CD4-positive, alpha-beta memory T cell (primary cell): ENCODE results near the gene TBXAS1. TPM values are rescaled to one million over a fixed set of nuclear protein-coding genes. Genes with fewer than 3 reads are reported as not detected.

Source experiments
- CTCF ChIA-PET: fragments of 350-600 bp; sonication (Branson Sonifier 250); formaldehyde crosslinking; loops from one replicate; lab custom pipeline; 2021; ENCODE audit warnings: inconsistent platforms; ENCODE audit not compliant: partially characterized antibody; lab: Charles Lee
- POLR2A ChIA-PET: fragments of 350-600 bp; sonication (Branson Sonifier 250); formaldehyde crosslinking; loops from one replicate; lab custom pipeline; 2021; ENCODE audit not compliant: partially characterized antibody; lab: Charles Lee
- DNase-seq, 5 donors: peaks; one replicate each; pipeline versions ENCODE4 v3.0.0 to v3.0.0-alpha.2; 2020 to 2022; ENCODE audit warnings: mixed read lengths in 1 of 5
- H3K27ac ChIP-seq: one replicate; pipeline ENCODE4 v1.7.0; 2013; ENCODE audit warnings: low read depth, low read length
- H3K27me3 ChIP-seq: 2 replicates; pipeline ENCODE4 v1.7.0; 2013; ENCODE audit warnings: mild to moderate bottlenecking, low read length, moderate library complexity; ENCODE audit not compliant: insufficient read depth
- H3K36me3 ChIP-seq: 2 replicates; pipeline ENCODE4 v1.7.0; 2013; ENCODE audit warnings: mild to moderate bottlenecking, low read length, moderate library complexity; ENCODE audit not compliant: insufficient read depth
- H3K4me1 ChIP-seq: 2 replicates; pipeline ENCODE4 v1.7.0; 2013; ENCODE audit warnings: mild to moderate bottlenecking, low read length, moderate library complexity; ENCODE audit not compliant: insufficient read depth
- H3K4me3 ChIP-seq, 2 donors: one replicate each; pipeline ENCODE4 v1.7.0; 2013; ENCODE audit warnings: low read length in 2 of 2, mild to moderate bottlenecking in 1 of 2
- H3K9me3 ChIP-seq, 2 donors: one replicate each; pipeline ENCODE4 v1.7.0; 2013; ENCODE audit warnings: low read length in 2 of 2, control low read depth in 1 of 2; ENCODE audit not compliant: control insufficient read depth in 1 of 2
- H3K27ac Mint-ChIP-seq, 7 donors: one replicate each; pipeline ENCODE4 v1.8.0; 2020 to 2021; ENCODE audit warnings: mixed read lengths in 7 of 7, mild to moderate bottlenecking in 6 of 7, inconsistent platforms in 3 of 7, moderate library complexity in 3 of 7
- H3K27me3 Mint-ChIP-seq, 2 donors: one replicate each; pipeline ENCODE4 v1.8.0; 2020 to 2021; ENCODE audit warnings: mixed read lengths in 2 of 2
- H3K36me3 Mint-ChIP-seq, 2 donors: one replicate each; pipeline ENCODE4 v1.8.0; 2020 to 2021; ENCODE audit warnings: mixed read lengths in 2 of 2, inconsistent platforms in 1 of 2, mild to moderate bottlenecking in 1 of 2
- H3K4me1 Mint-ChIP-seq, 4 donors: one replicate each; pipeline ENCODE4 v1.8.0; 2020 to 2021; ENCODE audit warnings: mixed read lengths in 4 of 4, mild to moderate bottlenecking in 1 of 4
- H3K4me3 Mint-ChIP-seq, 8 donors: one replicate each; pipeline ENCODE4 v1.8.0; 2020 to 2021; ENCODE audit warnings: mixed read lengths in 8 of 8, mild to moderate bottlenecking in 7 of 8, moderate library complexity in 6 of 8, inconsistent platforms in 3 of 8
- H3K9me3 Mint-ChIP-seq, 8 donors: one replicate each; pipeline ENCODE4 v1.8.0; 2020 to 2021; ENCODE audit warnings: mixed read lengths in 8 of 8, mild to moderate bottlenecking in 5 of 8, inconsistent platforms in 3 of 8, moderate library complexity in 1 of 8
- intact Hi-C: fragments of 100-400 bp; cut with micrococcal nuclease; formaldehyde crosslinking; loops from one replicate; pipeline ENCODE4 v1.15.1; 2023
- polyA plus RNA-seq, 2 donors: library from polyadenylated mRNA; unstranded; fragments of 300-500 nt; fragmentation: Illumina TruSeq; gene quantifications; one replicate each; pipeline ENCODE4 v1.2.3, GENCODE V29; 2021
- total RNA-seq, 2 experiments: library from RNA; stranded (reverse); gene quantifications; one replicate each; pipeline ENCODE4 v1.2.3, GENCODE V29; 2021

The TBXAS1 gene
- total and polyA plus RNA-seq, 4 experiments from 2014 or later, result 16.6 to 20.1 (median 18.9) TPM

GRCh38 chr7:139942636-139943035, 113.6 kb downstream of the TBXAS1 start:
- Histone ChIP-seq H3K9me3 (no peaks in the 10 kb centered on the region), H3K36me3 (no peaks in the 10 kb centered on the region), H3K27ac (no peak overlapping the region), H3K27me3 (no peaks in the 10 kb centered on the region), H3K4me1 (no peaks in the 10 kb centered on the region), H3K4me3 (no peak overlapping the region)
- Mint-ChIP-seq H3K4me1 (peaks cover 0 to 2% (median 0%) of the 10 kb centered on the region in 4 donors), H3K4me3 (no peak overlapping the region), H3K9me3 (peaks cover 0 to 26% (median 19%) of the 10 kb centered on the region in 8 donors), H3K36me3 (peaks cover 17 to 45% of the 10 kb centered on the region in 2 donors), H3K27me3 (peaks cover 6 to 12% of the 10 kb centered on the region in 2 donors), H3K27ac (no peak overlapping the region)
- POLR2A ChIA-PET, result no interaction called here
- CTCF ChIA-PET, result no interaction called here
- intact Hi-C loops, result no loop called here
- no peak for DNase-seq

- H3K27ac ChIP-seq, result no peak overlapping the region
- Mint-ChIP-seq H3K4me3 (no peak overlapping the region), H3K9me3 (peaks cover 0 to 26% (median 19%) of the 10 kb centered on the region in 8 donors), H3K27me3 (peaks cover 6 to 12% of the 10 kb centered on the region in 2 donors), H3K27ac (no peak overlapping the region), H3K36me3 (peaks cover 17 to 45% of the 10 kb centered on the region in 2 donors), H3K4me1 (peaks cover 0 to 2% (median 0%) of the 10 kb centered on the region in 4 donors)
- intact Hi-C loops, result no loop called here
- H3K9me3 ChIP-seq, result no peaks in the 10 kb centered on the region
- ChIA-PET CTCF (no interaction called here), POLR2A (no interaction called here)
- H3K4me1 ChIP-seq, result no peaks in the 10 kb centered on the region
- DNase-seq, result no peak
- no peak overlapping the region for H3K4me3 ChIP-seq
- H3K27me3 ChIP-seq, result no peaks in the 10 kb centered on the region
- H3K36me3 ChIP-seq, result no peaks in the 10 kb centered on the region
These were observed 114.3 kb downstream of the TBXAS1 start for GRCh38 chr7:139943401-139943800.

DNA sequence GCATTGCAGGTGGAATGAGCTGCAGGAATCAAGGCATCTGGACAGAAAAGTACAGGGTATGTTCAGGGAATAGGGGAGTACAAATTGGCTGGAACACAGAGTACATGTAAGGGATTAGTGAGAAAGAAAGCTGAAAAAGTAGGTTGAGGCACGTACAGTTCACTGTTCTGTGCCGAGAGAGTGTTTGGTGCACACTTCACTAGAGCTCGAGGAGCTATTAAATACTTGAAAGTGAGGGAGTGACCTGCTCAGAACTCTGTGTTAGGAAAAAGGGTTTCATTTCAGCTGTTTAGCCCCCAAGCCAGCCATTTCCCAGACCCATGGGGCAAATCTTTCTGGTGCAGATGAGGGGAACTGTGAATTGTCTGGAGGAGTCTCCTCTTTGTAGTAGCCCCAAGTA, 115.2 kb downstream of the TBXAS1 start:
- Histone ChIP-seq H3K4me1 (no peaks in the 10 kb centered on the region), H3K27ac (no peak overlapping the region), H3K4me3 (no peak overlapping the region), H3K9me3 (no peaks in the 10 kb centered on the region), H3K27me3 (no peaks in the 10 kb centered on the region), H3K36me3 (no peaks in the 10 kb centered on the region)
- intact Hi-C loops, result no loop called here
- Mint-ChIP-seq H3K27me3 (peaks cover 6 to 12% of the 10 kb centered on the region in 2 donors), H3K4me3 (no peak overlapping the region), H3K36me3 (peaks cover 15 to 45% of the 10 kb centered on the region in 2 donors), H3K27ac (no peak overlapping the region), H3K4me1 (peaks cover 0 to 2% (median 0%) of the 10 kb centered on the region in 4 donors), H3K9me3 (peaks cover 0 to 28% (median 19%) of the 10 kb centered on the region in 8 donors)
- ChIA-PET CTCF (interaction anchor here (1.6 kb wide), 1 partner anchor 299 kb away, joined by 6 read pairs; no protein-coding TSS in a partner anchor), POLR2A (no interaction called here)
- no peak for DNase-seq

DNA sequence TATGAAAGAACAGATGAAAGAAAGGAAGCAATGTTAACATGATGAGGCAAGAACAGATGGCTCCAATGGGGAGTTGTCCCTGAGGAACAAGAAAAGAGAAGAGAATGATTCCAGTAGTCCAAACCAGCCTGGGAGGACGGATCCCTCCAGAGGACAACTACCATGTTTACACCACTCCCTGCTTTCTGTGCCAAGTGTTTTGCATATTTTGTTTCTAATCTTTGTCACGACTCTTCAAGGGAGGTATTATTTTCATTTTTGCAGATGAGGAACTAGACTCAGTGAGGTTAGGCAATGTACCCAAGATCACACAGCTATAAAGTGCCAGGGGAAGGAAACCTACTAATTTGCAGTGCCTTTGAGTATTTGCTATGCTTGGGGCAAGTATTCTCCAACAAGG, 117.5 kb downstream of the TBXAS1 start:
- H3K27ac Mint-ChIP-seq, result peak overlapping the region in 1 of 7 donors; percentile 8
- Histone ChIP-seq H3K27ac (no peak overlapping the region), H3K36me3 (no peaks in the 10 kb centered on the region), H3K9me3 (no peaks in the 10 kb centered on the region), H3K4me1 (no peaks in the 10 kb centered on the region), H3K4me3 (no peak overlapping the region), H3K27me3 (no peaks in the 10 kb centered on the region)
- H3K4me3 Mint-ChIP-seq, result no peak overlapping the region
- H3K36me3 Mint-ChIP-seq, result peaks cover 15 to 39% of the 10 kb centered on the region in 2 donors
- H3K9me3 Mint-ChIP-seq, result peaks cover 0 to 28% (median 19%) of the 10 kb centered on the region in 8 donors
- H3K27me3 Mint-ChIP-seq, result peaks cover 3 to 10% of the 10 kb centered on the region in 2 donors
- intact Hi-C loops, result no loop called here
- DNase-seq, result no peak
- POLR2A ChIA-PET, result no interaction called here
- CTCF ChIA-PET, result no interaction called here
- no peaks in the 10 kb centered on the region for H3K4me1 Mint-ChIP-seq

DNA sequence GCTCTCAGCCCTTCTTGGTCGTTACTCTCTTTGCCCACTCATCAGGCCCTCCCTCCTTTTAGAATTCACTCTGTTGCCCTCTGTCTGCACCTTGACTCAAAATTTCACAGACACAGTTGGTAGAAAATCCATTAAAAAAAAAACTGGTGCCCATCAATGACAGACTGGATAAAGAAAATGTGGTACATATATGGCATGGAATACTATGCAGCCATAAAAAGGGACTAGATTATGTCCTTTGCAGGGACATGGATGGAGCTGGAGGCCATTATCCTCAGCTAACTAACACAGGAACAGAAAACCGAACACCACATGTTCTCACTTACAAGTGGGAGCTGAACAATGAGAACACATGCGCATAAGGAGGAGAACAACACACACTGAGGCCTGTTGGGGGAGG, 118.0 kb downstream of the TBXAS1 start:
- Histone ChIP-seq H3K4me3 (no peak overlapping the region), H3K9me3 (no peaks in the 10 kb centered on the region), H3K4me1 (no peaks in the 10 kb centered on the region), H3K27ac (no peak overlapping the region), H3K27me3 (no peaks in the 10 kb centered on the region), H3K36me3 (no peaks in the 10 kb centered on the region)
- intact Hi-C loops, result no loop called here
- DNase-seq, result no peak
- peaks cover 3 to 10% of the 10 kb centered on the region in 2 donors for H3K27me3 Mint-ChIP-seq
- H3K4me3 Mint-ChIP-seq, result no peak overlapping the region
- peaks cover 0 to 28% (median 19%) of the 10 kb centered on the region in 8 donors for H3K9me3 Mint-ChIP-seq
- CTCF ChIA-PET, result no interaction called here
- H3K27ac Mint-ChIP-seq, result no peak overlapping the region
- no peaks in the 10 kb centered on the region for H3K4me1 Mint-ChIP-seq
- POLR2A ChIA-PET, result no interaction called here
- peaks cover 15 to 39% of the 10 kb centered on the region in 2 donors for H3K36me3 Mint-ChIP-seq

GRCh38 chr7:139948167-139948566, 119.1 kb downstream of the TBXAS1 start:
- Histone ChIP-seq H3K4me1 (no peaks in the 10 kb centered on the region), H3K27ac (no peak overlapping the region), H3K9me3 (no peaks in the 10 kb centered on the region), H3K36me3 (no peaks in the 10 kb centered on the region), H3K4me3 (no peak overlapping the region), H3K27me3 (no peaks in the 10 kb centered on the region)
- POLR2A ChIA-PET, result no interaction called here
- no peak overlapping the region for H3K27ac Mint-ChIP-seq
- DNase-seq, result no peak
- peaks cover 12 to 35% of the 10 kb centered on the region in 2 donors for H3K36me3 Mint-ChIP-seq
- no peaks in the 10 kb centered on the region for H3K4me1 Mint-ChIP-seq
- H3K27me3 Mint-ChIP-seq, result peaks cover 3 to 10% of the 10 kb centered on the region in 2 donors
- H3K9me3 Mint-ChIP-seq, result peaks cover 0 to 28% (median 19%) of the 10 kb centered on the region in 8 donors
- intact Hi-C loops, result no loop called here
- no peak overlapping the region for H3K4me3 Mint-ChIP-seq
- CTCF ChIA-PET, result no interaction called here

GRCh38 chr7:139948587-139949335, 119.7 kb downstream of the TBXAS1 start:
- CTCF ChIA-PET, result no interaction called here
- Histone ChIP-seq H3K4me3 (no peak overlapping the region), H3K27me3 (no peaks in the 10 kb centered on the region), H3K36me3 (no peaks in the 10 kb centered on the region), H3K27ac (no peak overlapping the region), H3K9me3 (no peaks in the 10 kb centered on the region), H3K4me1 (no peaks in the 10 kb centered on the region)
- no peak overlapping the region for H3K4me3 Mint-ChIP-seq
- POLR2A ChIA-PET, result no interaction called here
- DNase-seq, result no peak
- H3K27ac Mint-ChIP-seq, result no peak overlapping the region
- no peaks in the 10 kb centered on the region for H3K4me1 Mint-ChIP-seq
- H3K36me3 Mint-ChIP-seq, result peaks cover 12 to 31% of the 10 kb centered on the region in 2 donors
- peaks cover 3 to 10% of the 10 kb centered on the region in 2 donors for H3K27me3 Mint-ChIP-seq
- H3K9me3 Mint-ChIP-seq, result peaks cover 0 to 28% (median 19%) of the 10 kb centered on the region in 8 donors
- intact Hi-C loops, result no loop called here
